OCI-LY1 (cell line): Measurements from ENCODE around the gene MAST4.

Experiments
- H2AFZ ChIP-seq: fragments of 200-600 bp; sonication (generic), shearing (Covaris generic); 2 replicates; pipeline ENCODE4 v1.6.0; 2014; ENCODE audit warnings: antibody characterized with exemption, mild to moderate bottlenecking, low read length
- H3F3A ChIP-seq: fragments of 200-600 bp; sonication (generic), shearing (Covaris generic); 2 replicates; pipeline ENCODE4 v1.6.0; 2014; ENCODE audit warnings: mild to moderate bottlenecking, antibody characterized with exemption, low read length, moderate library complexity; ENCODE audit not compliant: insufficient read depth
- H3K27ac ChIP-seq: fragments of 200-600 bp; sonication (generic); 2 replicates; pipeline ENCODE4 v1.5.1; 2014; ENCODE audit warnings: low read length, mixed run types, mild to moderate bottlenecking, low read depth; ENCODE audit not compliant: poor library complexity, severe bottlenecking
- H3K27me3 ChIP-seq: fragments of 200-600 bp; sonication (generic); 2 replicates; pipeline ENCODE4 v1.6.0; 2014; ENCODE audit warnings: antibody characterized with exemption, mild to moderate bottlenecking, low read length, moderate library complexity; ENCODE audit not compliant: insufficient read depth
- H3K36me3 ChIP-seq: fragments of 200-600 bp; sonication (generic); 2 replicates; pipeline ENCODE4 v1.6.1; 2014; ENCODE audit warnings: mild to moderate bottlenecking, antibody characterized with exemption, low read length, moderate library complexity, mixed read lengths; ENCODE audit not compliant: insufficient read depth
- H3K4me1 ChIP-seq: fragments of 200-600 bp; sonication (generic); 2 replicates; pipeline ENCODE4 v1.5.1; 2014; ENCODE audit warnings: mild to moderate bottlenecking, low read length, moderate library complexity; ENCODE audit not compliant: insufficient read depth, severe bottlenecking
- H3K4me2 ChIP-seq: fragments of 200-600 bp; sonication (generic), shearing (Covaris generic); 2 replicates; pipeline ENCODE4 v1.6.1; 2014; ENCODE audit warnings: low read length
- H3K4me3 ChIP-seq: fragments of 200-600 bp; sonication (generic); 2 replicates; pipeline ENCODE4 v1.5.1; 2014; ENCODE audit warnings: low read length, low read depth, mild to moderate bottlenecking, mixed read lengths; ENCODE audit not compliant: poor library complexity, severe bottlenecking
- H3K79me2 ChIP-seq: fragments of 200-600 bp; shearing (Covaris generic); 2 replicates; pipeline ENCODE4 v1.6.1; 2016; ENCODE audit warnings: mixed run types, low read length, mixed read lengths; ENCODE audit not compliant: insufficient read depth
- H3K9ac ChIP-seq: fragments of 200-600 bp; sonication (generic), shearing (Covaris generic); 2 replicates; pipeline ENCODE4 v1.6.1; 2014; ENCODE audit warnings: mild to moderate bottlenecking, low read length, mixed read lengths
- H3K9me2 ChIP-seq: fragments of 200-600 bp; sonication (generic), shearing (Covaris generic); 2 replicates; pipeline ENCODE4 v1.6.1; 2014; ENCODE audit warnings: low read depth, mild to moderate bottlenecking, low read length, mixed read lengths
- H3K9me3 ChIP-seq: fragments of 200-600 bp; shearing (Covaris generic); 2 replicates; pipeline ENCODE4 v1.6.1; 2014; ENCODE audit warnings: low read length, mixed read lengths
- H4K20me1 ChIP-seq: fragments of 200-600 bp; sonication (generic), shearing (Covaris generic); 2 replicates; pipeline ENCODE4 v1.6.0; 2016; ENCODE audit warnings: mild to moderate bottlenecking, low read length; ENCODE audit not compliant: insufficient read depth
- CTCF ChIP-seq: fragments of 200-600 bp; sonication (generic), shearing (Covaris generic); IDR thresholded peaks from 2 replicates; pipeline ENCODE4 v1.5.1; 2017; ENCODE audit warnings: mild to moderate bottlenecking, antibody characterized with exemption, low read length, moderate library complexity, mixed read lengths
- EZH2 ChIP-seq: fragments of 200-600 bp; sonication (generic), shearing (Covaris generic); IDR thresholded peaks from 2 replicates; pipeline ENCODE4 v1.8.0; 2017; ENCODE audit warnings: borderline replicate concordance, mixed run types, mild to moderate bottlenecking, antibody characterized with exemption, low read length, moderate library complexity, mixed read lengths

MAST4 gene

GRCh38 chr5:67028941-67029340 lies 432.7 kb downstream of the MAST4 start:
- H3K9ac ChIP-seq = no peak overlapping the region
- TF ChIP-seq CTCF (no peak), EZH2 (no peak)
- H3F3A ChIP-seq = no peaks in the 10 kb centered on the region
- H4K20me1 ChIP-seq = no peaks in the 10 kb centered on the region
- H3K27me3 ChIP-seq = no peaks in the 10 kb centered on the region
- no peaks in the 10 kb centered on the region for H3K79me2 ChIP-seq
- H3K4me2 ChIP-seq = no peak overlapping the region
- H3K36me3 ChIP-seq = no peaks in the 10 kb centered on the region
- no peaks in the 10 kb centered on the region for H3K4me1 ChIP-seq
- H3K9me3 ChIP-seq = no peaks in the 10 kb centered on the region
- no peak overlapping the region for H3K27ac ChIP-seq
- no peak overlapping the region for H3K4me3 ChIP-seq
- H2AFZ ChIP-seq = no peak overlapping the region
- H3K9me2 ChIP-seq = no peaks in the 10 kb centered on the region

- no peak for TF ChIP-seq EZH2
- no peak for TF ChIP-seq CTCF
- no peaks in the 10 kb centered on the region for H3K4me1 ChIP-seq
Measured at GRCh38 chr5:67029481-67029880, 433.3 kb downstream of the MAST4 start.

GRCh38 chr5:67030289-67031056 lies 434.3 kb downstream of the MAST4 start:
- Histone ChIP-seq H3K4me1 (no peaks in the 10 kb centered on the region), H3K4me3 (no peak overlapping the region), H3K9me2 (no peaks in the 10 kb centered on the region), H3K27ac (no peak overlapping the region), H3K27me3 (no peaks in the 10 kb centered on the region), H3K9me3 (no peaks in the 10 kb centered on the region), H4K20me1 (no peaks in the 10 kb centered on the region), H3K9ac (no peak overlapping the region), H3K79me2 (no peaks in the 10 kb centered on the region), H2AFZ (no peak overlapping the region), H3F3A (no peaks in the 10 kb centered on the region), H3K36me3 (no peaks in the 10 kb centered on the region), H3K4me2 (no peak overlapping the region)
- no peak for TF ChIP-seq CTCF
- TF ChIP-seq EZH2 = no peak

More at GRCh38 chr5:67029481-67029880, 433.3 kb downstream of the MAST4 start:
- H4K20me1 ChIP-seq = no peaks in the 10 kb centered on the region
- H3K36me3 ChIP-seq = no peaks in the 10 kb centered on the region
- H3F3A ChIP-seq = no peaks in the 10 kb centered on the region
- no peaks in the 10 kb centered on the region for H3K27me3 ChIP-seq
- H3K4me3 ChIP-seq = no peak overlapping the region
- H3K79me2 ChIP-seq = no peaks in the 10 kb centered on the region
- no peak overlapping the region for H2AFZ ChIP-seq
- no peak overlapping the region for H3K9ac ChIP-seq
- H3K9me2 ChIP-seq = no peaks in the 10 kb centered on the region
- H3K4me2 ChIP-seq = no peak overlapping the region
- H3K9me3 ChIP-seq = no peaks in the 10 kb centered on the region
- no peak overlapping the region for H3K27ac ChIP-seq
